H1 (cell line): ENCODE measurements around the gene TAPT1. TPM values are rescaled to one million over a fixed set of nuclear protein-coding genes. Genes with fewer than 3 reads are reported as not detected.

Experiments
- CTCF ChIA-PET: fragments of 300-600 bp; sonication (Branson Sonifier 250); formaldehyde crosslinking; loops from one replicate; lab custom pipeline; 2021; ENCODE audit not compliant: partially characterized antibody; lab: Charles Lee
- POLR2A ChIA-PET: fragments of 300-600 bp; sonication (Branson Sonifier 250); formaldehyde crosslinking; loops from one replicate; lab custom pipeline; 2021; ENCODE audit warnings: inconsistent platforms; ENCODE audit not compliant: partially characterized antibody; lab: Charles Lee
- DNase-seq, 2 experiments: peaks; one replicate each; pipeline versions ENCODE4 v3.0.0 to v3.0.0-alpha.2; 2010 to 2022; ENCODE audit warnings: low spot score in 2 of 2, low read depth in 1 of 2, mixed read lengths in 1 of 2
- FAIRE-seq: peaks from 2 replicates; lab custom pipeline; 2011; peaks lifted over from hg19 to GRCh38; lab: Jason Lieb, UNC
- H2AFZ ChIP-seq: 2 replicates; pipeline ENCODE4 v1.8.1; 2012; ENCODE audit warnings: low read length, inconsistent platforms
- H2AK5ac ChIP-seq: 2 replicates; pipeline ENCODE4 v1.6.1; 2013; ENCODE audit warnings: low read depth, low read length
- H2BK120ac ChIP-seq: replicated peaks from 2 replicates; pipeline ENCODE3; 2013; ENCODE audit warnings: low read depth, low read length, inconsistent platforms
- H2BK12ac ChIP-seq: 2 replicates; pipeline ENCODE4 v1.6.1; 2013; ENCODE audit warnings: low read depth, low read length
- H2BK15ac ChIP-seq: 2 replicates; pipeline ENCODE4 v1.6.1; 2013; ENCODE audit warnings: low read length
- H2BK20ac ChIP-seq: 2 replicates; pipeline ENCODE4 v1.6.1; 2013; ENCODE audit warnings: low read length
- H2BK5ac ChIP-seq: 2 replicates; pipeline ENCODE4 v1.6.1; 2013; ENCODE audit warnings: low read depth, low read length
- H3K14ac ChIP-seq: 2 replicates; pipeline ENCODE4 v1.6.1; 2013; ENCODE audit warnings: inconsistent platforms; ENCODE audit not compliant: insufficient read length
- H3K18ac ChIP-seq: 2 replicates; pipeline ENCODE4 v1.6.1; 2013; ENCODE audit warnings: low read length; ENCODE audit errors: extremely low read depth
- H3K23ac ChIP-seq: 2 replicates; pipeline ENCODE4 v1.6.1; 2013; ENCODE audit warnings: inconsistent platforms; ENCODE audit not compliant: insufficient read length
- H3K23me2 ChIP-seq: 2 replicates; pipeline ENCODE4 v1.6.1; 2013; ENCODE audit warnings: low read depth, low read length
- H3K27ac ChIP-seq: 2 replicates; pipeline ENCODE4 v1.6.1; 2011; ENCODE audit warnings: low read depth, low read length, inconsistent platforms
- H3K27me3 ChIP-seq, 4 experiments: replicated peaks in 1 of 4; 1 replicate in 1 of 4; 2 replicates in 3 of 4; pipeline versions ENCODE4 v1.6.1 to v1.8.1; 2011 to 2013; ENCODE audit warnings: low read length in 3 of 4, mild to moderate bottlenecking in 3 of 4, inconsistent platforms in 2 of 4, mixed read lengths in 2 of 4, moderate library complexity in 1 of 4; ENCODE audit not compliant: control insufficient read depth in 3 of 4, insufficient read depth in 3 of 4; ENCODE audit errors: extremely low read depth in 1 of 4
- H3K36me3 ChIP-seq, 4 experiments: 2 replicates each; pipeline versions ENCODE4 v1.6.1 to v1.8.1; 2011 to 2013; ENCODE audit warnings: mild to moderate bottlenecking in 4 of 4, low read length in 3 of 4, moderate library complexity in 2 of 4, control low read depth in 1 of 4, inconsistent platforms in 1 of 4; ENCODE audit not compliant: insufficient read depth in 4 of 4, control insufficient read depth in 2 of 4
- H3K4ac ChIP-seq: replicated peaks from 2 replicates; pipeline ENCODE3; 2013; ENCODE audit warnings: low read length, low read depth, mixed read lengths, inconsistent platforms; ENCODE audit not compliant: insufficient read length
- H3K4me1 ChIP-seq, 4 experiments: replicated peaks in 1 of 4; 1 replicate in 1 of 4; 2 replicates in 3 of 4; pipeline versions ENCODE4 v1.6.1 to v1.8.1; 2011 to 2013; ENCODE audit warnings: low read length in 3 of 4, inconsistent platforms in 2 of 4, mixed read lengths in 1 of 4; ENCODE audit not compliant: insufficient read depth in 4 of 4, control insufficient read depth in 3 of 4
- H3K4me2 ChIP-seq, 2 experiments: 2 replicates each; pipeline versions ENCODE4 v1.6.1 to v1.8.1; 2011 to 2013; ENCODE audit warnings: low read depth in 2 of 2, low read length in 2 of 2, control low read depth in 1 of 2, inconsistent platforms in 1 of 2, mild to moderate bottlenecking in 1 of 2; ENCODE audit not compliant: insufficient read depth in 1 of 2
- H3K4me3 ChIP-seq, 4 experiments: fragments of 200-600, 300-600 bp in 1 of 4; sonication (generic), shearing (Covaris generic), sonication (Bioruptor Twin) in 1 of 4; 2 replicates each; pipeline versions ENCODE4 v1.5.1 to v1.8.1; 2011 to 2016; ENCODE audit warnings: low read length in 4 of 4, low read depth in 3 of 4, control low read depth in 2 of 4, inconsistent platforms in 2 of 4, mild to moderate bottlenecking in 2 of 4, mixed read lengths in 1 of 4, moderate library complexity in 1 of 4; ENCODE audit not compliant: insufficient read depth in 2 of 4; ENCODE audit errors: extremely low read depth in 1 of 4
- H3K56ac ChIP-seq: replicated peaks from 2 replicates; pipeline ENCODE3; 2013; ENCODE audit warnings: low read depth, mild to moderate bottlenecking, mixed read lengths, low read length, inconsistent platforms; ENCODE audit not compliant: insufficient read length
- H3K79me1 ChIP-seq: 2 replicates; pipeline ENCODE4 v1.6.1; 2013; ENCODE audit warnings: low read depth, low read length, control low read depth
- H3K79me2 ChIP-seq, 2 experiments: 2 replicates each; pipeline versions ENCODE4 v1.6.1 to v1.8.1; 2012 to 2013; ENCODE audit warnings: low read length in 2 of 2, mild to moderate bottlenecking in 2 of 2, inconsistent platforms in 1 of 2; ENCODE audit not compliant: insufficient read depth in 2 of 2, control insufficient read depth in 1 of 2
- H3K9ac ChIP-seq, 4 experiments: replicated peaks in 1 of 4; 1 replicate in 1 of 4; 2 replicates in 3 of 4; pipeline versions ENCODE4 v1.6.1 to v1.8.1; 2011 to 2013; ENCODE audit warnings: low read depth in 3 of 4, low read length in 3 of 4, control low read depth in 2 of 4, mild to moderate bottlenecking in 2 of 4, moderate library complexity in 2 of 4, inconsistent platforms in 1 of 4; ENCODE audit errors: extremely low read depth in 1 of 4
- H3K9me3 ChIP-seq, 2 experiments: 2 replicates each; pipeline versions ENCODE4 v1.6.1 to v1.8.1; 2012 to 2013; ENCODE audit warnings: mild to moderate bottlenecking in 2 of 2, moderate library complexity in 2 of 2, control low read depth in 1 of 2, inconsistent platforms in 1 of 2, low read depth in 1 of 2, low read length in 1 of 2, mixed read lengths in 1 of 2; ENCODE audit not compliant: insufficient read depth in 2 of 2
- H4K20me1 ChIP-seq, 2 experiments: replicated peaks in 1 of 2; 2 replicates each; pipeline versions ENCODE3 to v1.8.1; 2011 to 2013; ENCODE audit warnings: inconsistent platforms in 2 of 2, low read length in 2 of 2, mild to moderate bottlenecking in 1 of 2; ENCODE audit not compliant: insufficient read depth in 2 of 2, control insufficient read depth in 1 of 2
- H4K5ac ChIP-seq: 2 replicates; pipeline ENCODE4 v1.6.1; 2013; ENCODE audit warnings: low read length, low read depth, mixed read lengths, inconsistent platforms; ENCODE audit not compliant: insufficient read length
- H4K8ac ChIP-seq: 2 replicates; pipeline ENCODE4 v1.8.0; 2013; ENCODE audit warnings: mild to moderate bottlenecking, moderate library complexity, low read length, inconsistent platforms; ENCODE audit not compliant: insufficient read depth; ENCODE audit errors: extremely low read depth
- H4K91ac ChIP-seq: replicated peaks from 2 replicates; pipeline ENCODE3; 2013; ENCODE audit warnings: low read length, mixed read lengths, inconsistent platforms; ENCODE audit not compliant: insufficient read length
- BACH1 ChIP-seq: IDR thresholded peaks from 2 replicates; pipeline ENCODE4 v1.6.1; 2012; ENCODE audit warnings: low read length, improper control_type of control experiment
- CREB1 ChIP-seq: IDR thresholded peaks from 2 replicates; pipeline ENCODE4 v1.6.1; 2012; ENCODE audit warnings: inconsistent platforms
- NANOG ChIP-seq: IDR thresholded peaks from 2 replicates; pipeline ENCODE4 v1.6.1; 2011; ENCODE audit warnings: low read length, low read depth, mild to moderate bottlenecking, inconsistent platforms; ENCODE audit not compliant: insufficient read depth, poor library complexity, severe bottlenecking
- TAF7 ChIP-seq: optimal IDR thresholded peaks from 2 replicates; pipeline ENCODE3; 2011; ENCODE audit warnings: low read depth, mild to moderate bottlenecking, inconsistent platforms, low read length, moderate library complexity, borderline replicate concordance
- TCF12 ChIP-seq: IDR thresholded peaks from 2 replicates; pipeline ENCODE4 v1.6.1; 2011; ENCODE audit warnings: low read depth, mild to moderate bottlenecking, low read length
- WGBS, 2 experiments: shearing (Covaris generic) in 1 of 2; methylation state at CpG; one replicate each; pipeline versions ENCODE4 v1.1.6 to v1.1.7; 2013 to 2015; ENCODE audit warnings: low lambda C conversion rate in 2 of 2, mixed read lengths in 2 of 2, inconsistent platforms in 1 of 2, low coverage in 1 of 2, missing lambda C conversion rate in 1 of 2; ENCODE audit not compliant: insufficient replicate concordance in 2 of 2, insufficient coverage in 1 of 2, insufficient read length in 1 of 2; ENCODE audit errors: extremely low coverage in 1 of 2, missing lambda C conversion rate in 1 of 2; 5-methylcytosine and 5-hydroxymethylcytosine counted together
- polyA plus RNA-seq, 7 experiments: library from polyadenylated mRNA; depleted of rRNA in 3 of 7; stranded (reverse) in 5 of 7; unstranded in 2 of 7; fragments of >200 nt in 5 of 7; fragments of 200-250 nt in 2 of 7; gene quantifications; 1 replicate in 5 of 7; 2 replicates in 1 of 7; 4 replicates in 1 of 7; pipeline versions ENCODE4 v1.2.1 to v1.2.3, GENCODE V29; 2011 to 2013; ENCODE audit warnings: missing spikeins in 2 of 7, mixed read lengths in 2 of 7
- total RNA-seq: library from RNA; stranded (reverse); fragmentation: NEBNext Ultra II Directional; extraction: Animal tissue kit (Norgen Biotek cat#: 25700); gene quantifications from 2 replicates; pipeline ENCODE4 v1.2.1, GENCODE V29; 2021
- TF ChIP-seq, protein P1 (sequence below): IDR thresholded peaks from 2 replicates; pipeline ENCODE4 v1.6.1; 2012; ENCODE audit warnings: low read length, inconsistent platforms

TAPT1 gene
- total and polyA plus RNA-seq, 2 of the 8 experiments (the other 6 are each of a cell fraction or from before 2014, with no cell fraction given) = 4.2 to 15.3 TPM

- TF ChIP-seq CREB1 = no peak
- TF ChIP-seq, protein P1, sequence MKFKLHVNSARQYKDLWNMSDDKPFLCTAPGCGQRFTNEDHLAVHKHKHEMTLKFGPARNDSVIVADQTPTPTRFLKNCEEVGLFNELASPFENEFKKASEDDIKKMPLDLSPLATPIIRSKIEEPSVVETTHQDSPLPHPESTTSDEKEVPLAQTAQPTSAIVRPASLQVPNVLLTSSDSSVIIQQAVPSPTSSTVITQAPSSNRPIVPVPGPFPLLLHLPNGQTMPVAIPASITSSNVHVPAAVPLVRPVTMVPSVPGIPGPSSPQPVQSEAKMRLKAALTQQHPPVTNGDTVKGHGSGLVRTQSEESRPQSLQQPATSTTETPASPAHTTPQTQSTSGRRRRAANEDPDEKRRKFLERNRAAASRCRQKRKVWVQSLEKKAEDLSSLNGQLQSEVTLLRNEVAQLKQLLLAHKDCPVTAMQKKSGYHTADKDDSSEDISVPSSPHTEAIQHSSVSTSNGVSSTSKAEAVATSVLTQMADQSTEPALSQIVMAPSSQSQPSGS = no peak
- TF ChIP-seq BACH1 = no peak
- TF ChIP-seq NANOG = no peak
- TF ChIP-seq TAF7 = no peak
- TF ChIP-seq TCF12 = no peak
- no peak overlapping the region for H4K8ac ChIP-seq
- H3K27ac ChIP-seq = no peak overlapping the region
- no peaks in the 10 kb centered on the region for H4K20me1 ChIP-seq
- ChIA-PET POLR2A (interaction anchor here (1.4 kb wide), 1 partner anchor 9 kb away, joined by 4 read pairs; no protein-coding TSS in a partner anchor), CTCF (interaction anchor here (1.0 kb wide), 1 partner anchor 9 kb away, joined by 3 read pairs; no protein-coding TSS in a partner anchor)
- H3K56ac ChIP-seq = no peak overlapping the region
- H3K9me3 ChIP-seq = no peaks in the 10 kb centered on the region
- FAIRE-seq (no peak), DNase-seq (no peak)
- no peak overlapping the region for H4K5ac ChIP-seq
- H2BK5ac ChIP-seq = no peak overlapping the region
- H3K9ac ChIP-seq = no peak overlapping the region
- no peak overlapping the region for H4K91ac ChIP-seq
- H2AFZ ChIP-seq = no peak overlapping the region
- H3K79me1 ChIP-seq = no peaks in the 10 kb centered on the region
- no peaks in the 10 kb centered on the region for H3K79me2 ChIP-seq
- no peak overlapping the region for H2BK12ac ChIP-seq
- no peaks in the 10 kb centered on the region for H3K4me1 ChIP-seq
- no peaks in the 10 kb centered on the region for H3K23me2 ChIP-seq
- no peak overlapping the region for H3K18ac ChIP-seq
- peaks cover 0 to 3% (median 0%) of the 10 kb centered on the region in 4 experiments; a peak in 2 of 8 replicates for H3K36me3 ChIP-seq
- H3K4me2 ChIP-seq = no peak overlapping the region
- H2AK5ac ChIP-seq = no peak overlapping the region
- H3K23ac ChIP-seq = no peak overlapping the region
- H2BK15ac ChIP-seq = no peak overlapping the region
- no peak overlapping the region for H3K4me3 ChIP-seq
- no peak overlapping the region for H2BK20ac ChIP-seq
- no peak overlapping the region for H3K14ac ChIP-seq
- no peak overlapping the region for H2BK120ac ChIP-seq
- H3K4ac ChIP-seq = no peak overlapping the region
- 85% methylated on average over 4 of the region's 4 CpGs; no CpG with 5 or more reads in 1 of the 2 experiments for WGBS, 2 experiments
- H3K27me3 ChIP-seq = no peaks in the 10 kb centered on the region
Measured at GRCh38 chr4:16243285-16243684, 17.0 kb upstream of the TAPT1 start.
